ENCODE measurements around the gene TMEM260. TPM values are rescaled to one million over a fixed set of nuclear protein-coding genes. Genes with fewer than 3 reads are reported as not detected.
A peak's percentile ranks its signal among the peaks of the same experiment; 100 is the strongest.

Gene TMEM260
- total RNA-seq, 1 donor from 2014 or later: 32.6 TPM

- H3K4me1 ChIP-seq: peaks cover 0 to 9% of the 10 kb centered on the region in 2 donors
- no peak for TF ChIP-seq CTCF (IDR thresholded peaks at IDR 0.05)
- no peak overlapping the region for H3K27ac ChIP-seq
- DNase-seq (ENCODE audit: low spot score in 2 of 2): no peak
- H3K9me3 ChIP-seq: no peaks in the 10 kb centered on the region
- intact Hi-C loops (cut with DNase I): no loop called here
- H3K27me3 ChIP-seq: no peaks in the 10 kb centered on the region
- no peak overlapping the region for H3K4me3 ChIP-seq
- peaks cover 0 to 4% of the 10 kb centered on the region in 2 donors for H3K36me3 ChIP-seq
Observed at GRCh38 chr14:56649382-56649781, 69.8 kb downstream of the TMEM260 start.

GRCh38 chr14:56650048-56650447 is 70.5 kb downstream of the TMEM260 start:
- intact Hi-C loops (cut with DNase I): no loop called here

GRCh38 chr14:56650979-56651378 is 71.4 kb downstream of the TMEM260 start:
- Histone ChIP-seq H3K4me3 (no peak overlapping the region), H3K27ac (no peak overlapping the region), H3K4me1 (peaks cover 0 to 9% of the 10 kb centered on the region in 2 donors), H3K36me3 (peaks cover 0 to 4% of the 10 kb centered on the region in 2 donors), H3K9me3 (no peaks in the 10 kb centered on the region), H3K27me3 (no peaks in the 10 kb centered on the region)
- TF ChIP-seq CTCF (IDR thresholded peaks at IDR 0.05): no peak
- no peak for DNase-seq (ENCODE audit: low spot score in 2 of 2)
- intact Hi-C loops (cut with DNase I): no loop called here

More at GRCh38 chr14:56650048-56650447, 70.5 kb downstream of the TMEM260 start:
- no peak overlapping the region for H3K4me3 ChIP-seq
- no peak for TF ChIP-seq CTCF (IDR thresholded peaks at IDR 0.05)
- H3K36me3 ChIP-seq: peaks cover 0 to 4% of the 10 kb centered on the region in 2 donors
- H3K4me1 ChIP-seq: peaks cover 0 to 9% of the 10 kb centered on the region in 2 donors
- peak overlapping the region; percentile 28 to 56 for H3K27ac ChIP-seq
- H3K9me3 ChIP-seq: no peaks in the 10 kb centered on the region
- no peaks in the 10 kb centered on the region for H3K27me3 ChIP-seq
- no peak for DNase-seq (ENCODE audit: low spot score in 2 of 2)

GRCh38 chr14:56657604-56658003 is 78.0 kb downstream of the TMEM260 start:
- Histone ChIP-seq H3K27ac (no peak overlapping the region), H3K36me3 (no peaks in the 10 kb centered on the region), H3K4me1 (no peaks in the 10 kb centered on the region), H3K4me3 (no peak overlapping the region), H3K27me3 (no peaks in the 10 kb centered on the region), H3K9me3 (no peaks in the 10 kb centered on the region)
- DNase-seq (ENCODE audit: low spot score in 2 of 2): no peak
- TF ChIP-seq CTCF (IDR thresholded peaks at IDR 0.05): no peak
- intact Hi-C loops (cut with DNase I): no loop called here

- Histone ChIP-seq H3K9me3 (no peaks in the 10 kb centered on the region), H3K4me1 (no peaks in the 10 kb centered on the region), H3K36me3 (no peaks in the 10 kb centered on the region), H3K27me3 (no peaks in the 10 kb centered on the region), H3K27ac (no peak overlapping the region), H3K4me3 (no peak overlapping the region)
- DNase-seq (ENCODE audit: low spot score in 2 of 2): no peak
- no peak for TF ChIP-seq CTCF (IDR thresholded peaks at IDR 0.05)
- intact Hi-C loops (cut with DNase I): no loop called here
Observed at GRCh38 chr14:56659378-56659777, 79.8 kb downstream of the TMEM260 start.

GRCh38 chr14:56659964-56660551 is 80.5 kb downstream of the TMEM260 start:
- no peak overlapping the region for H3K27ac ChIP-seq

More at GRCh38 chr14:56659964-56660551, 80.5 kb downstream of the TMEM260 start:
- no peak for DNase-seq (ENCODE audit: low spot score in 2 of 2)
- Histone ChIP-seq H3K9me3 (no peaks in the 10 kb centered on the region), H3K4me3 (no peak overlapping the region), H3K36me3 (no peaks in the 10 kb centered on the region), H3K4me1 (no peaks in the 10 kb centered on the region), H3K27me3 (no peaks in the 10 kb centered on the region)
- intact Hi-C loops (cut with DNase I): no loop called here
- no peak for TF ChIP-seq CTCF (IDR thresholded peaks at IDR 0.05)
